AG08396 (cell line): Measurements from ENCODE around the gene TMIGD3.
A peak's percentile ranks its signal among the peaks of the same experiment; 100 is the strongest.

Experiments
- DNase-seq: peaks from one replicate; pipeline ENCODE4 v3.0.0; 2012; ENCODE audit warnings: low spot score, mixed read lengths

The TMIGD3 gene

GRCh38 chr1:111474521-111474920 lies 28.9 kb downstream of the TMIGD3 start:
- no peak for DNase-seq

- DNase-seq = no peak
These were observed 29.3 kb downstream of the TMIGD3 start for GRCh38 chr1:111474106-111474505.

GRCh38 chr1:111471538-111471937 lies 31.9 kb downstream of the TMIGD3 start:
- DNase-seq = no peak

GRCh38 chr1:111471012-111471411 lies 32.4 kb downstream of the TMIGD3 start:
- no peak for DNase-seq

- no peak for DNase-seq
These were observed 32.8 kb downstream of the TMIGD3 start for GRCh38 chr1:111470596-111470995.

GRCh38 chr1:111469539-111469938 lies 33.9 kb downstream of the TMIGD3 start:
- DNase-seq = no peak

- no peak for DNase-seq
These were observed 34.7 kb downstream of the TMIGD3 start for GRCh38 chr1:111468717-111469100.

- DNase-seq = no peak
These were observed 35.3 kb downstream of the TMIGD3 start for GRCh38 chr1:111467865-111468716.

GRCh38 chr1:111466480-111466879 lies 37.0 kb downstream of the TMIGD3 start:
- DNase-seq = no peak

- DNase-seq = no peak
These were observed 37.7 kb downstream of the TMIGD3 start for GRCh38 chr1:111465754-111466153.

GRCh38 chr1:111463029-111463683 lies 40.3 kb downstream of the TMIGD3 start:
- DNase-seq = peak; percentile 26

- no peak for DNase-seq
These were observed 40.9 kb downstream of the TMIGD3 start for GRCh38 chr1:111462370-111463028.

- DNase-seq = no peak
These were observed 41.7 kb downstream of the TMIGD3 start for GRCh38 chr1:111461765-111462164.

GRCh38 chr1:111455642-111456031 lies 47.8 kb downstream of the TMIGD3 start:
- DNase-seq = no peak

GRCh38 chr1:111454859-111455641 lies 48.4 kb downstream of the TMIGD3 start:
- DNase-seq = no peak

- DNase-seq = no peak
These were observed 49.7 kb downstream of the TMIGD3 start for GRCh38 chr1:111453706-111454105.

GRCh38 chr1:111452581-111452980 lies 50.9 kb downstream of the TMIGD3 start:
- DNase-seq = no peak

- DNase-seq = no peak
These were observed 53.2 kb downstream of the TMIGD3 start for GRCh38 chr1:111450185-111450584.

- DNase-seq = no peak
These were observed 53.8 kb downstream of the TMIGD3 start for GRCh38 chr1:111449703-111450017.

GRCh38 chr1:111448918-111449702 lies 54.3 kb downstream of the TMIGD3 start, which contains the start of the genes ATP5PB and WDR77:
Gene ATP5PB, plus strand, starts transcription at chr1:111449464. Its CDS starts 78 bp downstream, at chr1:111449542.
Gene WDR77, minus strand, starts transcription at chr1:111449256. Its CDS starts 87 bp downstream, at chr1:111449169.
- DNase-seq = peak; percentile 98

- peak; percentile 34 for DNase-seq
These were observed 54.9 kb downstream of the TMIGD3 start for GRCh38 chr1:111448482-111448917.
